Mucosa of descending colon (tissue), 3 donors: ENCODE results near the gene RYR3. TPM values are rescaled to one million over a fixed set of nuclear protein-coding genes. Genes with fewer than 3 reads are reported as not detected.

ENCODE experiments used
- ATAC-seq: fragments of 200-7000 bp; cut with Tn5 transposase; one replicate; pipeline ENCODE4 v1.9.1; 2020; ENCODE audit warnings: mild to moderate bottlenecking, moderate library complexity
- DNase-seq, 3 donors: peaks; one replicate each; pipeline ENCODE4 v3.0.0-alpha.2; 2020
- H3K36me3 ChIP-seq: fragments of 200-600 bp; one replicate; pipeline ENCODE4 v1.8.0; 2021; ENCODE audit warnings: low read depth, mild to moderate bottlenecking
- H3K4me1 ChIP-seq: fragments of 200-600 bp; one replicate; pipeline ENCODE4 v1.8.0; 2021; ENCODE audit warnings: low read depth, mild to moderate bottlenecking
- H3K4me3 ChIP-seq: fragments of 200-600 bp; one replicate; pipeline ENCODE4 v1.8.0; 2021; ENCODE audit warnings: mild to moderate bottlenecking
- H3K9me3 ChIP-seq: fragments of 200-600 bp; one replicate; pipeline ENCODE4 v1.8.0; 2021; ENCODE audit warnings: mild to moderate bottlenecking
- CTCF ChIP-seq: fragments of 200-600 bp; IDR thresholded peaks from one replicate; pipeline ENCODE4 v1.8.0; 2022; ENCODE audit warnings: antibody characterized with exemption, mild to moderate bottlenecking
- intact Hi-C, 2 donors: fragments of 100-400 bp; cut with DNase I in 1 of 2; cut with micrococcal nuclease in 1 of 2; formaldehyde crosslinking; loops; one replicate each; pipeline versions ENCODE4 v1.11.0 to v1.11.1; 2022; cut with DNase I, micrococcal nuclease
- total RNA-seq, 3 donors: library from RNA; stranded (reverse); fragmentation: NEBNext Ultra II Directional in 2 of 3; extraction: Animal tissue kit (Norgen Biotek cat#: 25700) in 2 of 3; gene quantifications; one replicate each; pipeline versions ENCODE4 v1.2.1 to v1.2.4, GENCODE V29; 2021 to 2023
- donor health status: DM: no; HTN: no; CAD: no; lungs with moderate emphysema.
- donor health status: DM: no; HTN: no; CAD: no.
- donor health status: DM: no; HTN: yes; CAD: no.

RYR3 gene
- total RNA-seq, 3 donors from 2014 or later = 0.84 to 16.4 (median 1.1) TPM

- no peak for DNase-seq
- Histone ChIP-seq H3K4me3 (no peak overlapping the region), H3K4me1 (no peaks in the 10 kb centered on the region), H3K36me3 (no peaks in the 10 kb centered on the region), H3K9me3 (no peaks in the 10 kb centered on the region)
- TF ChIP-seq CTCF = no peak
- ATAC-seq = no peak
- intact Hi-C loops = no loop called here
Observed at GRCh38 chr15:33395846-33396245, 85.1 kb downstream of the RYR3 start.

- no peaks in the 10 kb centered on the region for H3K9me3 ChIP-seq
- no peaks in the 10 kb centered on the region for H3K36me3 ChIP-seq
- H3K4me1 ChIP-seq = no peaks in the 10 kb centered on the region
- no peak for ATAC-seq
- intact Hi-C loops = no loop called here
- H3K4me3 ChIP-seq = no peak overlapping the region
- no peak for TF ChIP-seq CTCF
- no peak for DNase-seq
Observed at GRCh38 chr15:33396475-33396874, 85.7 kb downstream of the RYR3 start.

- no peak for TF ChIP-seq CTCF
- H3K4me3 ChIP-seq = no peak overlapping the region
- ATAC-seq (no peak), DNase-seq (no peak)
- intact Hi-C loops = no loop called here
- no peaks in the 10 kb centered on the region for H3K4me1 ChIP-seq
- no peaks in the 10 kb centered on the region for H3K36me3 ChIP-seq
- no peaks in the 10 kb centered on the region for H3K9me3 ChIP-seq
Observed at GRCh38 chr15:33398555-33398954, 87.8 kb downstream of the RYR3 start.

- no peaks in the 10 kb centered on the region for H3K9me3 ChIP-seq
- H3K4me3 ChIP-seq = no peak overlapping the region
- TF ChIP-seq CTCF = no peak
- no peaks in the 10 kb centered on the region for H3K36me3 ChIP-seq
- no peaks in the 10 kb centered on the region for H3K4me1 ChIP-seq
- ATAC-seq (no peak), DNase-seq (no peak)
- intact Hi-C loops = no loop called here
Observed at GRCh38 chr15:33400941-33401340, 90.2 kb downstream of the RYR3 start.

GRCh38 chr15:33402600-33402999, 91.8 kb downstream of the RYR3 start:
- no peak for DNase-seq
- Histone ChIP-seq H3K4me3 (no peak overlapping the region), H3K9me3 (no peaks in the 10 kb centered on the region), H3K36me3 (no peaks in the 10 kb centered on the region), H3K4me1 (no peaks in the 10 kb centered on the region)
- ATAC-seq = no peak
- intact Hi-C loops = no loop called here
- no peak for TF ChIP-seq CTCF

- TF ChIP-seq CTCF = no peak
Observed at GRCh38 chr15:33405096-33405495, 94.3 kb downstream of the RYR3 start.

More at GRCh38 chr15:33405096-33405495, 94.3 kb downstream of the RYR3 start:
- no peaks in the 10 kb centered on the region for H3K36me3 ChIP-seq
- H3K4me3 ChIP-seq = no peak overlapping the region
- H3K9me3 ChIP-seq = no peaks in the 10 kb centered on the region
- DNase-seq (no peak), ATAC-seq (no peak)
- no peaks in the 10 kb centered on the region for H3K4me1 ChIP-seq
- intact Hi-C loops = no loop called here
